GM12878 (cell line): ENCODE data around the gene PARP16. TPM values are rescaled to one million over a fixed set of nuclear protein-coding genes. Genes with fewer than 3 reads are reported as not detected.
A peak's percentile ranks its signal among the peaks of the same experiment; 100 is the strongest.

Source experiments
- CBX3 ChIP-seq: fragments of 200-600 bp; sonication (generic); IDR thresholded peaks from 2 replicates; pipeline ENCODE4 v1.6.1; 2016; ENCODE audit warnings: low read depth, borderline replicate concordance
- CBX5 ChIP-seq: sonication (generic); IDR thresholded peaks from 2 replicates; pipeline ENCODE4 v1.6.1; 2016; ENCODE audit warnings: low read depth, moderate library complexity, mild to moderate bottlenecking, inconsistent platforms
- CHD1 ChIP-seq: IDR thresholded peaks from 2 replicates; pipeline ENCODE4 v1.6.1; 2012; ENCODE audit warnings: low read depth, low read length, improper control_type of control experiment
- IKZF1 ChIP-seq: fragments of 450-650 bp; conservative IDR thresholded peaks from 2 replicates; pipeline ENCODE4 v1.6.1; 2017; ENCODE audit warnings: antibody characterized with exemption, mild to moderate bottlenecking
- MEF2A ChIP-seq: IDR thresholded peaks from 2 replicates; pipeline ENCODE4 v1.6.1; 2011; ENCODE audit warnings: low read depth, mild to moderate bottlenecking, low read length, moderate library complexity; ENCODE audit not compliant: insufficient read depth
- MXI1 ChIP-seq: fragments of 150-350 bp; IDR thresholded peaks from 2 replicates; pipeline ENCODE4 v1.6.1; 2011; ENCODE audit warnings: low read depth, mild to moderate bottlenecking, inconsistent platforms, low read length, improper control_type of control experiment
- NFIC ChIP-seq: IDR thresholded peaks from 2 replicates; pipeline ENCODE4 v1.6.1; 2012; ENCODE audit warnings: low read depth, mild to moderate bottlenecking, inconsistent platforms, low read length, moderate library complexity
- NR2C2 ChIP-seq: IDR thresholded peaks from 2 replicates; pipeline ENCODE4 v1.6.1; 2011; ENCODE audit warnings: borderline replicate concordance, low read depth; ENCODE audit not compliant: control insufficient read depth, insufficient read length
- PAX5 ChIP-seq: IDR thresholded peaks from 2 replicates; pipeline ENCODE4 v1.6.1; 2011; ENCODE audit warnings: low read depth, low read length, borderline replicate concordance
- SMAD1 ChIP-seq: fragments of 450-650 bp; IDR thresholded peaks from 2 replicates; pipeline ENCODE4 v1.6.1; 2018; ENCODE audit warnings: mild to moderate bottlenecking, low read depth; ENCODE audit not compliant: partially characterized antibody
- SP1 ChIP-seq: IDR thresholded peaks from one replicate; pipeline ENCODE4 v1.6.1; 2011; ENCODE audit warnings: low read depth, low read length
- polyA plus RNA-seq, 11 experiments: library from polyadenylated mRNA; depleted of rRNA in 4 of 11; unstranded in 6 of 11; stranded (reverse) in 5 of 11; fragments of >200 nt; fragmentation: Nextera tagmentation in 4 of 11; fragmentation: Illumina TruSeq in 1 of 11; extraction: Ambion mirVana in 4 of 11; extraction: Trizol in 1 of 11; gene quantifications; 1 replicate in 1 of 11; 2 replicates in 10 of 11; pipeline versions ENCODE4 v1.2.1 to v1.2.3, GENCODE V29; 2011 to 2016; ENCODE audit warnings: inconsistent platforms in 2 of 11, missing spikeins in 2 of 11, low read depth in 1 of 11
- total RNA-seq, 4 experiments: library from RNA; depleted of rRNA in 3 of 4; stranded (reverse); fragments of >200 nt in 3 of 4; fragmentation: Illumina TruSeq in 1 of 4; extraction: Trizol in 1 of 4; gene quantifications; 2 replicates each; pipeline versions ENCODE4 v1.2.1 to v1.2.3, GENCODE V29; 2013 to 2021
- TF ChIP-seq, protein P1 (sequence below): IDR thresholded peaks from 2 replicates; pipeline ENCODE4 v1.6.1; 2012; ENCODE audit warnings: improper control_type of control experiment, low read depth, low read length; ENCODE audit not compliant: insufficient replicate concordance
- TF ChIP-seq, protein P2 (sequence below): IDR thresholded peaks from 2 replicates; pipeline ENCODE4 v1.6.1; 2011; ENCODE audit warnings: mild to moderate bottlenecking, low read depth, low read length, moderate library complexity; ENCODE audit not compliant: insufficient replicate concordance
- TF ChIP-seq, protein P3 (sequence below): fragments of 150-350 bp; IDR thresholded peaks from 2 replicates; pipeline ENCODE4 v1.6.1; 2016; ENCODE audit warnings: low read depth, low read length
- TF ChIP-seq, protein P4 (sequence below): fragments of 450-650 bp; IDR thresholded peaks from 2 replicates; pipeline ENCODE4 v1.6.1; 2017; ENCODE audit warnings: mild to moderate bottlenecking, moderate library complexity

Gene PARP16
- total and polyA plus RNA-seq, 10 of the 15 experiments (the other 5 are each of a cell fraction or from before 2014, with no cell fraction given): 4.9 to 15.7 (median 9.9) TPM

DNA sequence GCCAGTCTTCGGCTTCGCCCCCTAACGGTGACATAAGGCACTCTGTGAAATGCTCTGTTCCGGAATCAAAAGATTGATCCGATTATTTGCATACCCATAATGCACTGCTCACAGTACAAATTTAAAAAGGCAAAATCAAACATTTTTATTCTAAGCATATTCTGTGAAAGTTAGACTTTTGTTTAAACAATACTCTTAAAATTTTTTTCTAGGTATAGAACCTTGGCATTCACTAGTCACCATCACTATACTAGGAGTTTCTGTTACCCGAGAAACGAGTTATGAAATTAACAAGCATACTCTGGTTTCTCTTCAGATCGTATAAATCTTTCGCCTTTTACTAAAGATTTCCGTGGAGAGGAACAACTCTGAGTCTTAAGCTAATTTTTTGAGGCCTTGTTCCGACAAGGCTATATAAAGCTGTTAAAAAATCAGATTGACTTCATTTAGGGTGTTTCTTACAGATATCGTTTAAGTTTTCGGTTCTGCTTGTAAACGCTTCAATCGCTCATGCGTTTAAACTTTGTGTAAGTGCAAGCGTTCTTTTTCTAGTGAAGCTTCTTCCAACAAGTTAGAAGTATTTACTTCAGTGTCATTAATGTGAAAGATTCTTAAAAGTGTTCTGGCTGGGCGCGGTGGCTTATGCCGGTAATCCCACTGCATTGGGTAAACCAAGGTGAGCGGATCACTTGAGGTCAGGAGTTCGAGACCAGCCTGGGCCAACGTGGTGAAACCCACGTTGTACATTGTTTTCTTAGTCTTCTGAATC lies 17.9 kb upstream of the PARP16 start, which contains the start of gene RNU5B-1 (continued):
- TF ChIP-seq, protein P1, sequence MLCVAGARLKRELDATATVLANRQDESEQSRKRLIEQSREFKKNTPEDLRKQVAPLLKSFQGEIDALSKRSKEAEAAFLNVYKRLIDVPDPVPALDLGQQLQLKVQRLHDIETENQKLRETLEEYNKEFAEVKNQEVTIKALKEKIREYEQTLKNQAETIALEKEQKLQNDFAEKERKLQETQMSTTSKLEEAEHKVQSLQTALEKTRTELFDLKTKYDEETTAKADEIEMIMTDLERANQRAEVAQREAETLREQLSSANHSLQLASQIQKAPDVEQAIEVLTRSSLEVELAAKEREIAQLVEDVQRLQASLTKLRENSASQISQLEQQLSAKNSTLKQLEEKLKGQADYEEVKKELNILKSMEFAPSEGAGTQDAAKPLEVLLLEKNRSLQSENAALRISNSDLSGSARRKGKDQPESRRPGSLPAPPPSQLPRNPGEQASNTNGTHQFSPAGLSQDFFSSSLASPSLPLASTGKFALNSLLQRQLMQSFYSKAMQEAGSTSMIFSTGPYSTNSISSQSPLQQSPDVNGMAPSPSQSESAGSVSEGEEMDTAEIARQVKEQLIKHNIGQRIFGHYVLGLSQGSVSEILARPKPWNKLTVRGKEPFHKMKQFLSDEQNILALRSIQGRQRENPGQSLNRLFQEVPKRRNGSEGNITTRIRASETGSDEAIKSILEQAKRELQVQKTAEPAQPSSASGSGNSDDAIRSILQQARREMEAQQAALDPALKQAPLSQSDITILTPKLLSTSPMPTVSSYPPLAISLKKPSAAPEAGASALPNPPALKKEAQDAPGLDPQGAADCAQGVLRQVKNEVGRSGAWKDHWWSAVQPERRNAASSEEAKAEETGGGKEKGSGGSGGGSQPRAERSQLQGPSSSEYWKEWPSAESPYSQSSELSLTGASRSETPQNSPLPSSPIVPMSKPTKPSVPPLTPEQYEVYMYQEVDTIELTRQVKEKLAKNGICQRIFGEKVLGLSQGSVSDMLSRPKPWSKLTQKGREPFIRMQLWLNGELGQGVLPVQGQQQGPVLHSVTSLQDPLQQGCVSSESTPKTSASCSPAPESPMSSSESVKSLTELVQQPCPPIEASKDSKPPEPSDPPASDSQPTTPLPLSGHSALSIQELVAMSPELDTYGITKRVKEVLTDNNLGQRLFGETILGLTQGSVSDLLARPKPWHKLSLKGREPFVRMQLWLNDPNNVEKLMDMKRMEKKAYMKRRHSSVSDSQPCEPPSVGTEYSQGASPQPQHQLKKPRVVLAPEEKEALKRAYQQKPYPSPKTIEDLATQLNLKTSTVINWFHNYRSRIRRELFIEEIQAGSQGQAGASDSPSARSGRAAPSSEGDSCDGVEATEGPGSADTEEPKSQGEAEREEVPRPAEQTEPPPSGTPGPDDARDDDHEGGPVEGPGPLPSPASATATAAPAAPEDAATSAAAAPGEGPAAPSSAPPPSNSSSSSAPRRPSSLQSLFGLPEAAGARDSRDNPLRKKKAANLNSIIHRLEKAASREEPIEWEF: peak; percentile 72
- no peak for TF ChIP-seq CBX3
- TF ChIP-seq MXI1: peak; percentile 48; the same call in 1 of the 2 replicates
- TF ChIP-seq, protein P2, sequence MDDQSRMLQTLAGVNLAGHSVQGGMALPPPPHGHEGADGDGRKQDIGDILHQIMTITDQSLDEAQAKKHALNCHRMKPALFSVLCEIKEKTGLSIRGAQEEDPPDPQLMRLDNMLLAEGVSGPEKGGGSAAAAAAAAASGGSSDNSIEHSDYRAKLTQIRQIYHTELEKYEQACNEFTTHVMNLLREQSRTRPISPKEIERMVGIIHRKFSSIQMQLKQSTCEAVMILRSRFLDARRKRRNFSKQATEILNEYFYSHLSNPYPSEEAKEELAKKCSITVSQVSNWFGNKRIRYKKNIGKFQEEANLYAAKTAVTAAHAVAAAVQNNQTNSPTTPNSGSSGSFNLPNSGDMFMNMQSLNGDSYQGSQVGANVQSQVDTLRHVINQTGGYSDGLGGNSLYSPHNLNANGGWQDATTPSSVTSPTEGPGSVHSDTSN: peak; percentile 60
- peak; percentile 92 for TF ChIP-seq MEF2A
- TF ChIP-seq, protein P3, sequence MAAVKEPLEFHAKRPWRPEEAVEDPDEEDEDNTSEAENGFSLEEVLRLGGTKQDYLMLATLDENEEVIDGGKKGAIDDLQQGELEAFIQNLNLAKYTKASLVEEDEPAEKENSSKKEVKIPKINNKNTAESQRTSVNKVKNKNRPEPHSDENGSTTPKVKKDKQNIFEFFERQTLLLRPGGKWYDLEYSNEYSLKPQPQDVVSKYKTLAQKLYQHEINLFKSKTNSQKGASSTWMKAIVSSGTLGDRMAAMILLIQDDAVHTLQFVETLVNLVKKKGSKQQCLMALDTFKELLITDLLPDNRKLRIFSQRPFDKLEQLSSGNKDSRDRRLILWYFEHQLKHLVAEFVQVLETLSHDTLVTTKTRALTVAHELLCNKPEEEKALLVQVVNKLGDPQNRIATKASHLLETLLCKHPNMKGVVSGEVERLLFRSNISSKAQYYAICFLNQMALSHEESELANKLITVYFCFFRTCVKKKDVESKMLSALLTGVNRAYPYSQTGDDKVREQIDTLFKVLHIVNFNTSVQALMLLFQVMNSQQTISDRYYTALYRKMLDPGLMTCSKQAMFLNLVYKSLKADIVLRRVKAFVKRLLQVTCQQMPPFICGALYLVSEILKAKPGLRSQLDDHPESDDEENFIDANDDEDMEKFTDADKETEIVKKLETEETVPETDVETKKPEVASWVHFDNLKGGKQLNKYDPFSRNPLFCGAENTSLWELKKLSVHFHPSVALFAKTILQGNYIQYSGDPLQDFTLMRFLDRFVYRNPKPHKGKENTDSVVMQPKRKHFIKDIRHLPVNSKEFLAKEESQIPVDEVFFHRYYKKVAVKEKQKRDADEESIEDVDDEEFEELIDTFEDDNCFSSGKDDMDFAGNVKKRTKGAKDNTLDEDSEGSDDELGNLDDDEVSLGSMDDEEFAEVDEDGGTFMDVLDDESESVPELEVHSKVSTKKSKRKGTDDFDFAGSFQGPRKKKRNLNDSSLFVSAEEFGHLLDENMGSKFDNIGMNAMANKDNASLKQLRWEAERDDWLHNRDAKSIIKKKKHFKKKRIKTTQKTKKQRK: peak; percentile 36; the same call in 1 of the 2 replicates
- no peak for TF ChIP-seq CHD1
- peak; percentile 90 for TF ChIP-seq PAX5
- TF ChIP-seq, protein P4, sequence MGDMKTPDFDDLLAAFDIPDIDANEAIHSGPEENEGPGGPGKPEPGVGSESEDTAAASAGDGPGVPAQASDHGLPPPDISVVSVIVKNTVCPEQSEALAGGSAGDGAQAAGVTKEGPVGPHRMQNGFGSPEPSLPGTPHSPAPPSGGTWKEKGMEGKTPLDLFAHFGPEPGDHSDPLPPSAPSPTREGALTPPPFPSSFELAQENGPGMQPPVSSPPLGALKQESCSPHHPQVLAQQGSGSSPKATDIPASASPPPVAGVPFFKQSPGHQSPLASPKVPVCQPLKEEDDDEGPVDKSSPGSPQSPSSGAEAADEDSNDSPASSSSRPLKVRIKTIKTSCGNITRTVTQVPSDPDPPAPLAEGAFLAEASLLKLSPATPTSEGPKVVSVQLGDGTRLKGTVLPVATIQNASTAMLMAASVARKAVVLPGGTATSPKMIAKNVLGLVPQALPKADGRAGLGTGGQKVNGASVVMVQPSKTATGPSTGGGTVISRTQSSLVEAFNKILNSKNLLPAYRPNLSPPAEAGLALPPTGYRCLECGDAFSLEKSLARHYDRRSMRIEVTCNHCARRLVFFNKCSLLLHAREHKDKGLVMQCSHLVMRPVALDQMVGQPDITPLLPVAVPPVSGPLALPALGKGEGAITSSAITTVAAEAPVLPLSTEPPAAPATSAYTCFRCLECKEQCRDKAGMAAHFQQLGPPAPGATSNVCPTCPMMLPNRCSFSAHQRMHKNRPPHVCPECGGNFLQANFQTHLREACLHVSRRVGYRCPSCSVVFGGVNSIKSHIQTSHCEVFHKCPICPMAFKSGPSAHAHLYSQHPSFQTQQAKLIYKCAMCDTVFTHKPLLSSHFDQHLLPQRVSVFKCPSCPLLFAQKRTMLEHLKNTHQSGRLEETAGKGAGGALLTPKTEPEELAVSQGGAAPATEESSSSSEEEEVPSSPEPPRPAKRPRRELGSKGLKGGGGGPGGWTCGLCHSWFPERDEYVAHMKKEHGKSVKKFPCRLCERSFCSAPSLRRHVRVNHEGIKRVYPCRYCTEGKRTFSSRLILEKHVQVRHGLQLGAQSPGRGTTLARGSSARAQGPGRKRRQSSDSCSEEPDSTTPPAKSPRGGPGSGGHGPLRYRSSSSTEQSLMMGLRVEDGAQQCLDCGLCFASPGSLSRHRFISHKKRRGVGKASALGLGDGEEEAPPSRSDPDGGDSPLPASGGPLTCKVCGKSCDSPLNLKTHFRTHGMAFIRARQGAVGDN: peak; percentile 100
- TF ChIP-seq SP1: peak; percentile 65
- TF ChIP-seq IKZF1: peak; percentile 69
- TF ChIP-seq SMAD1: peak; percentile 100
- no peak for TF ChIP-seq NR2C2
- peak; percentile 99 for TF ChIP-seq NFIC
- peak; percentile 95 for TF ChIP-seq CBX5
